Adrenal gland (tissue), 5 donors: ENCODE results near the gene NECTIN4.

ENCODE experiments used
- POLR2A ChIP-seq, 2 donors: fragments of 450-650 bp; IDR thresholded peaks; one replicate each; pipeline ENCODE4 v1.6.1; 2017; ENCODE audit warnings: antibody characterized with exemption in 2 of 2, mild to moderate bottlenecking in 2 of 2, moderate library complexity in 1 of 2
- TF ChIP-seq, protein P1 (sequence below), 6 experiments: fragments of 450-650 bp in 4 of 6; fragments of 200-600 bp in 2 of 6; sonication (generic) in 1 of 6; IDR thresholded peaks; 1 replicate in 5 of 6; 2 replicates in 1 of 6; pipeline versions ENCODE4 v1.5.1 to v1.8.0; 2016 to 2021; ENCODE audit warnings: antibody characterized with exemption in 6 of 6, mild to moderate bottlenecking in 2 of 6, moderate library complexity in 1 of 6
- donor health status: DM: no; HTN: no; CAD: no.

DNA sequence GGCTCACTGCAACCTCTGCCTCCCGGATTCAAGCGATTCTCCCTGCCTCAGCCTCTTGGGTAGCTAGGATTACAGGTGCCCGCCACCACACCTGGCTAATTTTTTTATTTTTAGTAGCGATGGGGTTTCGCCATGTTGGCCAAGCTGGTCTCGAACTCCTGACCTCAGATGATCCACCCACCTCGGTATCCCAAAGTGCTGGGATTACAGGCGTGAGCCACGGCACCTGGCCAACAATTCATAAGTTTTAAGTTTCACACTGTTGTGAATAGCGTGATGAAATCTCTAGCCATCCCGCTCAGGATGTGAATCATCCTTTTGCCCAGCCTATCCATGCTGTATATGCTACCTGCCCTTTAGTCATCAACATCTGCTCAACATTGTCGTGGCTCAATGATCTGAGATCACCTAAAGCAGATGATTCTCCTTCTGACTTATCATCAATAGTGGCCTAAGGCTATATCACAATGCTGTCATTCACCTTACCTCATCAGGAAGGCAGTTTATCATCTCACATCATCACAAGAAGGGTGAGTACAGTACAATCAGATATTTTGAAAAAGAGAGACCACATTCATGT lies 25.9 kb upstream of the NECTIN4 start:
- TF ChIP-seq, protein P1, sequence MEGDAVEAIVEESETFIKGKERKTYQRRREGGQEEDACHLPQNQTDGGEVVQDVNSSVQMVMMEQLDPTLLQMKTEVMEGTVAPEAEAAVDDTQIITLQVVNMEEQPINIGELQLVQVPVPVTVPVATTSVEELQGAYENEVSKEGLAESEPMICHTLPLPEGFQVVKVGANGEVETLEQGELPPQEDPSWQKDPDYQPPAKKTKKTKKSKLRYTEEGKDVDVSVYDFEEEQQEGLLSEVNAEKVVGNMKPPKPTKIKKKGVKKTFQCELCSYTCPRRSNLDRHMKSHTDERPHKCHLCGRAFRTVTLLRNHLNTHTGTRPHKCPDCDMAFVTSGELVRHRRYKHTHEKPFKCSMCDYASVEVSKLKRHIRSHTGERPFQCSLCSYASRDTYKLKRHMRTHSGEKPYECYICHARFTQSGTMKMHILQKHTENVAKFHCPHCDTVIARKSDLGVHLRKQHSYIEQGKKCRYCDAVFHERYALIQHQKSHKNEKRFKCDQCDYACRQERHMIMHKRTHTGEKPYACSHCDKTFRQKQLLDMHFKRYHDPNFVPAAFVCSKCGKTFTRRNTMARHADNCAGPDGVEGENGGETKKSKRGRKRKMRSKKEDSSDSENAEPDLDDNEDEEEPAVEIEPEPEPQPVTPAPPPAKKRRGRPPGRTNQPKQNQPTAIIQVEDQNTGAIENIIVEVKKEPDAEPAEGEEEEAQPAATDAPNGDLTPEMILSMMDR (IDR thresholded peaks at IDR 0.05): no peak
- TF ChIP-seq POLR2A (IDR thresholded peaks at IDR 0.05): no peak
